Mesenteric fat pad (tissue), 1 donor: ENCODE results near the gene TENT4A. TPM values are rescaled to one million over a fixed set of nuclear protein-coding genes. Genes with fewer than 3 reads are reported as not detected.
A peak's percentile ranks its signal among the peaks of the same experiment; 100 is the strongest.
"Not testable (repeated sequence)": the region's sequence is repeated elsewhere in the genome, so short reads cannot be mapped to it uniquely, and the experiment has no call there.

Experiments used
- DNase-seq: peaks from one replicate; pipeline ENCODE4 v3.0.0-alpha.2; 2020; ENCODE audit warnings: low spot score
- total RNA-seq: library from RNA; stranded (reverse); fragmentation: NEBNext Ultra II Directional; extraction: Animal tissue kit (Norgen Biotek cat#: 25700); gene quantifications from one replicate; pipeline ENCODE4 v1.2.1, GENCODE V29; 2021
- donor health status: DM: yes; HTN: yes; CAD: no.

TENT4A gene
- total RNA-seq, 1 donor from 2014 or later = 29.8 TPM

DNA sequence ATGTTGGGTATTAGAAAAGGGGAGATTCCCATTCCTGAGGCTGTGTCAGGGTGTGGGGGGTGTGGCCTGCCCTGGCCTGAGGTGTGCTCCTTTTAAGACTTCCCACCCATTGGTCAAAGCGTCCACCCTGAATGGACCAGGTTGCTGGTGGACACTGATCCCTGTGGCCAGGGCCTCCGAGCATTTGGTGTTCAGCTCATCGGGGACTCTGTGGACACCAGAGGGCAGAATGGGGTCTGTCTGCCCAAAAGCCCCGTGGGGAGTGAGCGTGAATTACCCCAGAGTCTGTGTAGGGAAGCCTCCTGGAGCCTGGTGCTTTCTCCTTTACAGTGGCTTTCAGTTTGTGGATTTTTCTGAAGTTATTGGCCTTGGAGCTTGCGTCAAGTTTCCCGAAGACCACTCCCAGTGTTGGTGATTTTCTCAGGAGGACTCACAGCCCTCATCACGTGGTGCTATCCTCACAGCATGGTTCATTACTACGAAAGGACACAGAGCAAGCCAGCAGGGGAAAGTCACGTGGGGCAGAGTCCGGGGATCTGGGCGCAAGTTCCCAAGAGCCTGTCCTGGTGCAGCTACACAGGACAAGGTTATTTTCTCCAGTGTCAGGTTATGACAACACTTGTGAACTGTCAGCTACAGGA is 55.5 kb downstream of the TENT4A start:
- peak; percentile 74 for DNase-seq

DNA sequence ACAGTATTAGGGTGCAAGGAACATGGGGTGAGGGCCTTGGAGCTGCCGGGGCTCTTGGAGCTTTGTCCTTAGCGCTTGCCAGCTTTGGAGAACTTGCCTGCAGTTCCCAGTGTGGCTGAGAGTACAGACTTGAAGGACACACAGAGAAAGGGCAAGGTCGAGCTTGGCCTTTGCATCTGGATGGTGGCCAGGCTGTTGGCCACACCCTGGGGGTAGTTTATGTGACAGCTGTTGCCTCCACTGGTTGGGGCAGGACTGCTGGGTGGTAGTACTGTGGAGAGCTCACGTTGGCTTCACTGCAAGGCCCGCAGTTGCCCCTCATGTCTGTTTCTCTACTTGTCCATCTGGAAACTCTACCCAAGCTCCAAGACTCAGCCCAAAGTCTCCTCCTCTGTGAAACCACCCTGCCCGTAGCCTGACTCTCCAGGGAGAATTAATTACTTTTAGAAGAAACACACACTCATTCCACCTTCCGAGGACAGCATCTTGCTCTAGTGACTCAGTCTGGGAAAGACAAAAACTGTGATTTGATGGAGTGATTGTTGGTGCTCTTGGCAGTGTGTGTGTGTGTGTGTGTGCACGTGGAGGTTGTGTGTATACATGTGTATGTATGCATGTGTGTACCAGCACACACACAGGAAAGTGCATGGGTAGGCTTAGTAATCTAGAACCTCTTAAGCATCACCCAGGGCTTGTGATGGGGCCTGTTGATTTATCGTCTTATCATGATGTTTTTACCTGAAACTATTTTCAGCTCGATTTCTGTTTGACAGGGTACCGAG is 57.8 kb downstream of the TENT4A start:
- DNase-seq = no peak

DNA sequence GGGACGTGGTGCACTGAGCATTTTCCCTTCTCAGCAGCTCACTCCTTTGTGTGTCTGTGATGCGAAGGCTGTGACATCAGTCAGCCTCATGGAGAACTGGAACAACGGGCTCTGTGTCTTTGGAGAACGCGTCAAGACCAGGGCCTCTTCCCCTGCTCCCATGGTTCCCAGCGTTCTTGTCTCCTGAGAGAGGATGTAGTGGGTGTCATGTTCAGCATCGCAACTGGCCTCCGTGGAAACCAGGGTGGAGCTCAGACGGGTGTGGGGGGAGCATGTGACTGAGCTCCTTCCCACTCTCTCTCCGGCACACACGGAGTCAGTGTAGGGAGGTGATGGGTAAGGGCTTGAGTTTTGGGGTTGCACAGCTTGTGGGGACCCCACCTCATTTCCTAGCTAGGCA is 59.7 kb downstream of the TENT4A start:
- no peak for DNase-seq

DNA sequence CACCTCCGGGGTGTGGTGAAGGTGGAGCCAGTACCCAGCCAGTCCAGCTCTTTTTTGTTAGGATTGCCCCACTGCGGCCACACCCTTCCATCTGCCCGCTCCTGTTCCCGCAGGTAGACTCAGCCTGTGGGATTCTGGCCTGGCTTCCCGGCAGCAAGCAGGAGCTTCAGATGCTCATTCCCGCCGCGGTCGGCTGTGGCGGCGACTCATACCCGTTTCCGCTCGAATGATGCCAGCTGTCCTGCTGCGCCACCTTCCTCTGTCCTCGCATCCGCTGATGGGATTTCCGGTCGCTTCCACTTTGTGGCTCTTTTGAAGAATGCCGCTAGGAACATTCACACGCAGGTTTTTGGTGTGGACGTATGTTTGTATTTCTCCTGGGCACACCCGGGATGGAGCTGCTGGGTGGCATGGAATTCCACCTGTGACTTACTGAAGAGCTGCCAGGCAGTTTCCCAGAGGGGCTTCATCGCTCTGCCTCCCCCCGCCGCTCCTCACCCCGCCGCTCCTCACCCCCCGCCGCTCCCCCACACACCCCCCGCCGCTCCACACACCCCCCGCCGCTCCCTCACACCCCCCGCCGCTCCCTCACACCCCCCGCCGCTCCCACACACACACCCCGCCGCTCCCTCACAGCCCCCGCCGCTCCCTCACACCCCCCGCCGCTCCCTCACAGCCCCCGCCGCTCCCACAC is 60.3 kb downstream of the TENT4A start:
- DNase-seq = no peak

DNA sequence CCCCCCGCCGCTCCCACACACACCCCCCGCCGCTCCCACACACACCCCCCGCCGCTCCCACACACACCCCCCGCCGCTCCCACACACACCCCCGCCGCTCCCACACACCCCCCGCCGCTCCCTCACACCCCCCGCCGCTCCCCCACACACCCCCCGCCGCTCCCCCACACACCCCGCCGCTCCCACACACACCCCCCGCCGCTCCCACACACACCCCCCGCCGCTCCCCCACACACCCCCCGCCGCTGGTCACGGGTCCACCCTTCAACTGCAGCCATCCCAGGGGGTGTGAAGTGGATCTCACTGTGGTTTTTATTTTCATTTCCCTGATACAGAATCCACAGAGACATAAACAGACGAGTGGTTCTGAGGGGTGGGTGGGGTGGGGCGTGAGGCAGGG is 61.0 kb downstream of the TENT4A start:
- not testable (repeated sequence) for DNase-seq

DNA sequence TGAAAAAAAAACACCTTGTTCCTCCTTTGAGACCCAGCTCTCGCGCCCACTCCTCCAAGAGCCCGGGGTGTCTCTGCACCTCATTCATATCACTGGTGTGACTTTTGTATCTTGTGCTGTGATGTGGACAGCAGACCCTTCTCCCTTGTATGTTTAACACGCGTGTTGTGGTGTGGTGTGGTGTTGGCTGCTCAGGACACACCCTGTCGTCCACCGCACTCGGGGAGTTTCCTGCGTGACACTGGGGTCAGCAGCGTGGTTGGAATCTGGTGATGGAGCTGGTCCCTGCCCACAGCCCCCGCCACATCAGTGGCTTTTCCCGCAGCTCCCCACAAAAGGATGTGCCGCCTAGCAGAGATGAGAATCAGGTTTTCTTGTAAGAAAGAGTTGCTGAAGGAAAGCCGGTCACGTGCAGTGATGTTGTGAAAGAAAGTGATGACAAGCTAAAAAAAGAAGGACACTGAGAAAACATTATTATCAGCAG is 61.5 kb downstream of the TENT4A start:
- no peak for DNase-seq

DNA sequence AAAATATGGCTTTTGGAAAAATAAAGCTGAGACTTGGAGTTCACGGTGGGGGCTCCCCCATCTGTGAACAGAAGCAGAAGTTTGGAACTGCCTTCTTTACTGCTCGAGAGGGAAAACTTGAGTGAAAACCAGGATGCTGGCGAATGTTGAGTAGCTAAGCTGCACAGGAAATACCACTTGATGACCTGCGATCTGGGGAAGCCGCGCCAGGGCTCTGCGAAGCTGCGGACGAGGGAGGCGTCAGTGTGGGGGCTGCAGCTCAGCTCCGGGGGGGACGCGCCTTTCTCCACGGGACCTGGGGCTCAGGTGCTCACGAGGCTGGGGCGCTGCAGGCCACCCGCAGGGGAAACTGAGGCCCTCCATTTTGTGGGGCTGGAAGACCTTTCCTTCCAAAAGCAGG is 62.3 kb downstream of the TENT4A start:
- no peak for DNase-seq

DNA sequence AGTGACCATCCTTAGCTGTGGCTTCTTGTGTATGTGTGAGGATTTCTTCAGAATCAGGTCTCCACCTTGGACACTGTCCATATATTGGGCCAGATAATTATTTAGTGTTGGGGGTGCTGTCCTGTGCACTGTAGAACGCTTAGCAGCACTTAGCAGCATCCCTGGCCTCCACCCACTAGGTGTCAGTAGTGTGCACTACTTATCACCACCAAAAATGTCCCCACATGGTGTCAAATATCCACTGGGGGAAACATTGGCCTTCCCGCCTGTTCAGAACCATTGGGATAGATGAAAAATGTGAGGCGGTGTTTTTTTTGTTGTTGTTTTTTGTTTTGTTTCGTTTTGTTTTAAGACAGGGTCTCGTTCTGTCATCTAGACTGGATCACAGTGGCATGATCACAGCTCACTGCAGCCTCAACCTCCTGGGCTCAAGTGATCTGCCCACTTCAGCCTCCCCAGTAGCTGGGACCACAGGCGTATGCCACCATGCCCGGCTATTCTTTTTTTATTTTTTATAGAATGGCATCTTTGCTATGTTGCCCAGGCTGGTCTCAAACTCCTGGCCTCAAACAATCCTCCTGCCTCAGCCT is 67.7 kb downstream of the TENT4A start:
- DNase-seq = no peak

DNA sequence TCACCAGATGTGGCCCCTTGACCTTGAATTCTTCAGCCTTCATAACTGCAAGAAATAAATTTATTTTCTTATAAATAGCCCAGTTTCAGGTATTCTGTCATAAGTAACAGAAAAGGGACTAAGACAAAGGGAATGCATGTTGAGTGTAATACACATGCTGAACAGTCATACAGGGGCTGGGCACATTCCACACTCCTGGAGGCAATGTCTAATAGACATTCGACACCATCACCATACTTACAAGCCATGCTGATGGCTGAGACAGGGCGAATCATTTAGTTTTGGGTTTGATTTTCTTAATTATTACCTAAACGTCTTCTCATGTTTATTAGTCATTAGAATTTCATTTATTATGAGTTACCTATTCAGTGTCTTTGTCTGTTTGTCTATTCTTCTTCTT is 68.5 kb downstream of the TENT4A start:
- DNase-seq = no peak

DNA sequence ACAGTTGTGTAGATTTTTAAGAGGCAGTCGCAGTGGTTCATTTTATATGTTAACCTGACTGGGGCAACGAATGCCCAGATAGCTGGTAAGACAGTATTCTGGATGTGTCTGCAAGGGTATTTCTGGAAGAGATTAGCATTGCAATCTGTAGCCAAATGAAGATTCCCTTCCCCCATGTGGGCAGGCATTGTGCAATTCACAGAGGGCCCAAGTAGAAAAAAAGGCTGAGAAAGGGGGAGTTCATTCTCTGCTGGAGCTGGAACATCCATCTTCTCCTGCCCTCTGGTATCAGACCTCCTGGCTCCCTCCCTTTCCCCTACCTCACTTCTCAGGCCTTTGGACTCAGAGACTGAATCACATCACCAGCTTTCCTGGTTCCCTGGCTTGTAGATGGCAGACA is 70.6 kb downstream of the TENT4A start:
- DNase-seq = no peak

DNA sequence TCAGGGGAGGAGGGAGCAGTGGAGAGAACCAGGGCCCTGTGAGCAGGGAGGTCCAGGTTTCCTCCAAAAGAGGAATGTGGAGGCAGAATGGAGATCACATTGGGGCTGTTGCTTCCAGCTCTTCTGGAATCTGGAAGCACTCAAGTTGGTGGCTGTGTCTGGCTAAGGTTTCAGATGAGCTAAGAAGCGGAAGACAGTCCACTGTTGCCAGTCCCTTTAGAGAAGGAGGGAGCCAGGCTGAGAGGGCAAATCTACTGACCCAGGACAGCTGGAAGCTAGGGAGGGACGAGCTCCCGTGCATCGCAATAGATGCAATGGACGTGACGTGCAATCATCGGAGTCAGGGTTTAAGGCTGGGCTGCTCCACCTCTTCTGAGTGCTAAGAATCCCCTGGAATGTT is 71.2 kb downstream of the TENT4A start:
- no peak for DNase-seq

DNA sequence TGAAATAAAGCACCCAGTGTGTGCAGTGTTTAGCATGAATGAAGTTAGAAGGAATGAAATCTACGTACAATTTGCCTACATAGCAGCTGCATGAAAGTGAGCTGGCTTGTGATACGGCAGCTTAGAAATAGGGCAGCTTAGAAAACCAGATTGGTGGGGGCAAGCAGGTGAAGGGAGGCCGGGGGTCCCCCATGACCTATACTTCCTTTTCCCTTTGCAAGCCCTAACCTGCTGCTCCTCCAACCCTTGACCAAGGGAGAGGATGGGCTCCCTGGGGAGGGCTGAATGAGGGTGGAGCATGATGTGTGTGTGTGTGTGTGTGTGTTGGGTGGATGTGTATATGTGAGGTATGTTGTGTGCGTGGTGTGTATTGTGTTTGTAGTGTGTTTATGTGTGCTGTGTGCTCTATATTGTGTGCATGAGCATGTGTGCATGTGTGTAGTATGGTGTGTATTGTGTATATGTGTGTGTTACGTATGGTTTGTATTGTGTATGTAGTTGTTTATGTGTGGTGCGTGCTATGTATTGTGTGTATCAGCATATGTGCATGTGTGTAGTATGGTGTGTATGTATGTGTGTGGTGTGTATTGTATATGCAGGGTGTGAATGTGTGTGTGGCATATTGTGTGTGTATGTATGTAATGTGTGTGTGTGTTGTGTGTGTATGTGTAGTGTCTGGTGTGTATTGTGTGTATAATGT is 72.1 kb downstream of the TENT4A start:
- DNase-seq = no peak

DNA sequence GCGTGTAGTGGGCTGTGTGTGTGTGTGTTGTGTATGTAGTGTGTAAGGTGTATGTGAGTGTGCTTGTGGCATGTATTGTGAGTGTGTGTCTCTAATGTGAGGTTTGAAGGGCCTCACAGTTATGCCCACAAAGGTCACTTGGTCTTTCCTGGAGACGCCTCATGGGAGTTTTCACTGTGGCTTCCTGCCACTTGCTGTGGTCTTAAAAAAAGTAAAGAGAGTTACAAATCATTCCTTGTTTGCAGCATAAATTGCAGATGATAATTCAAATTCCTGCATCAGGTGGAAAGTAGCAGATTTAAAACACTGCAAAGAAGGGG is 72.6 kb downstream of the TENT4A start:
- DNase-seq = no peak

DNA sequence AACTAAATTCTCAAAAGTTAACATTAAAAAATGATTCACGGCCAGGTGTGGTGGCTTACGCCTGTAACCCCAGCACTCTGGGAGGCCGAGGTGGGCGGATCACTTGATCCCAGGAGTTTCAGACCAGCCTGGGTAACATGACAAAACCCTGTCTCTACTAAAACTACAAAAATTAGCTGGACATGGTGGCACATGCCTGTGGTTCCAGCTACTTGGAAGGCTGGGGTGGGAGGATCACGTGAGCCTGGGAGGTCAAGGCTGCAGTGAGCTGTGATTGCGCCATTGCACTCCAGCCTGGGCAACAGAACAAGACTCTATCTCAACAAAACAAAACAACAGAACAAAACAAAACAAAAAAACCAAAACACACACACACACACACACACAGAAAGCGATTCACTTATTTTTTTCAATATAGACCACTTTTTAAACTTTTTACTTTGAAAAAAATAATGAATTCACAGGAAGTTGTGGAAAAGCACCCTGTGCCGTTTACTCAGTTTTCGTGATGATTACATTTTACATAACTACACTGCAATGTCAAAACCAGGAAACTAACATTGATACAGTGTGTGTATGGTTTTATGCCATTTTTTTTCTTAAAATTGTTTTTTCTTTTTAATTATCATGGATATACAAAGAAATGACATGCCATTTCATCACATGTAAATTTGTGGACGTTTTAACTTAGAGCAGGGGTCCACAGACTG is 73.7 kb downstream of the TENT4A start:
- no peak for DNase-seq

DNA sequence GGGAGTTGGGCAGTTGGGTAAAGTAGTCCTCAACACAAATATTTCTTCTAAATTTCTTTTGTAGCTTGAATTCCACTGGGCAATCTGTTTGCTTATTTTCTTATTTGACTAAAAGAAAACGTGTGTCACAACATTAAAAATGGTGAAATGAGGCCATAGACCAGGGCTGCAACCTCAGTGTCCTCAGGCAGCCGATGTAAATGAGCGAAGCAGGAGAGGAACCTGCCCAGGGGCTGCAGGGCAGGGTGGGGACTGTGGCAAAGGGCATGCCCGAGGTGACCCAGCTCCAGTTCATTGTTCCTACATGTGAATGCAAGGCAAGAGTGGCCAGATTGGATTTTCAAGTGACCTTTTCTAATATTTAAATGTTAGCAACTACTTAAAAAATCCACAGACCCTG is 74.7 kb downstream of the TENT4A start:
- no peak for DNase-seq

DNA sequence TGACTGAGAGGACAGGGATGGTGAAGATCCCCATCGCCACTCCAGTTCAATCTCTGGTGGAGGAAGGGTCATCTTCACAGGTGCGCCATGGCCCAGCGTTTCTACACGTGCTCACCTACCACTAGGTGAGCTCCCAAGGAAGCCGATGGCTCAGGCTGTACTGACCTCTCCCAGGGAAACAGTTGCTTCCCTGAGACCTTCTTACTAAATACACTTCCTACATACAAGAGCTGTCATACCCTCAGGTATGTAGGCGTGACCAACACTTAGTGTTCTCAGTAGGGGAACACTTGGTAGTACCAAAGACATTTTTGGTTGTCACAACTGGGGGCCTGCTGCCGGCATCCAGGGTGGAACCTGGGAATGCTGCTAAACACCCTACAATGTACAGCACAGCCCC is 75.2 kb downstream of the TENT4A start:
- DNase-seq = no peak

DNA sequence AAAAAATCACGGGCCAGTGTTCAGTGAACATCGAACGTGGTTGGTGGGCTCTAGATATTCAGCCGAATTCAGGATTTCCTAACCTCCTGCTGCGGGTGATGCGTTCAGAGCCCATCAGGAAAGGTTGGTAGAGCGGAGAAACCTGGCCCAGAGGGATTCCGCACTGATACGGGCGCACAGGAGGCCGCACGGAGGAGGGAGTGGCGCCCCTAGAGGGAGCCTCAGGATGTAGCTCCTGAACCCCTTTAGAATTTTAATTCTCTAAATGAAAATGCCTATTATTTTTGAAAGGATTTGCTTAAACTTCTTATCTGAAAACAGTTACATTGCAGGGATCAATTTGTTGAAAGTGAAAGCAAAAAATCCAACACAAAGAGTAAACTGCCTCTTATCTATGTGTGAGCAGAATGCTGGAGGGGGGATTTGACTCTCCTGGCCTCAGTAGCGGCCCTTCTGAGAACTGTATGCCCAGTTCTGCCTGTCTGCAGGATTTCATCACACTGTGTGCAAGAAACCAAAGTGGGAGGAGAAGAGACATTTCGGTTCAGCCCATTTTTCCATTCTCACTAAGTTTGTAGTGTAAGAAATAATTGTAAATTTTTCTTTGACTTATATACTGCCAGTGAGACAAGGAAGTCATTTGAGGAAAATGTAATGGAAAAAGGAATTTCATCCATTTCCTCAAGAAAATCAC is 75.9 kb downstream of the TENT4A start:
- no peak for DNase-seq

DNA sequence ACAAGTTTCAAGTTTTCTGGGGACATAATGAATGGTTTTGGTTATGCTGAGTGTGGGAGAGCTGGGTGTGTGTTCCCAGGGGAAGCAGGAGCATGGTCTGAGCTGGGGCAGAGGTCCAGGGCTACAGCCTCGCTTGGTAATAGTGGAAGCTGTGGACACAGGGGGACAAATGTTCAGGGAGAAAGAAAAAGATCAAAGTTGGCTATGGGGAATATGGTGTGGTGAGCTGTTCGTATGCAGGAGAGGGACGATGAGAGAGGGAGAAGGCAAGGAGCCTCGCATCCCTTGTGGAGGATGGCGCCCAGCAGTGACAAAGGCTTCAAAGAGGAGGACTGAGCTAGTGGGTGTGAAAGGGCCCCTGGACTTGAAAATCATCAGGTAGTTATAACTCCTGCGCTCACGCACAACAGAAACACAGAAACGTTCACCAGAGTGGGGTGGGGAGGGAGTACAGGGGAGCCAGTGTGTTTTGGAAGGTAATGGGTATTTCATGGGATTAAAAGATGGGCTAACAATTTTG is 77.2 kb downstream of the TENT4A start:
- no peak for DNase-seq

DNA sequence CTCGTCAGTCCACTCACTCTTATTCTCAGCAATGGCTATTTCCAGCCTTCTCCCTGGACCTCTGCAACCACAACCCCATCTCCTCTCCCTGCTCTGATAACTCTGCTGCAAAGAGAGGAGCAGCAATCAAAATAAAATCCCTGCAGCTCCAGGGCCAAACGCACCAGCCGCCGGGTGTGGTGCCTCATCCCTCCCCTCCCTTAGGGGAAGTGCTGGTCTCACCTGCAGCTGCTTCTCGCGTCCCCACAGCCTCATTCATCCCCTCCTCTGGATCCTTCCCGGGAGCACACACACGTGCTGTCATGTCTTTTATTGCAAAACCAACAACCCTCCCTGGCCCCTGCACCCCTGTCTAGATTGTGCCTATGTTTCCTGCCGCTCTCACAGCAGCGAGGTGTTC is 77.8 kb downstream of the TENT4A start:
- no peak for DNase-seq

DNA sequence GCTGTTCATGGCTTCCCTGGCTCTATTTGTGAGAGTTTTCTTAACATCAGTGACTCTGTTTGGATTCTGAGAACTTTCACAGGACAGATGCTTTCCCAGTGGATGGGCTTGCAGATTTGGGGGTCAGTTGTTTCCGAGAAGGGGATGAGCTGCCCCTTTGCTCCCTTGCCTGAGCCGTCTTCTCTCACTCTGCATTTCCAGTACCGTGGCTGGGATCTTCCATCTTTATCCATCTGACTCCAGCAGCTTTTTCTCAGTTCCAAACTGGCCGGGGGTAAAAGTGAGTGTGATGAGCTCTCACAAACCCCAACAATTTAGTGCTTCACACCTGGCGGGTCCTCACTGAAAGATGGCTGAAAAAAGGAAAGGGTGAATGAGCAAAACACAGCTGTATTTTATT is 79.1 kb downstream of the TENT4A start:
- DNase-seq = no peak
